HepG2 (cell line): ENCODE measurements around the gene SNAI3.

Experiments
- CEBPB ChIP-seq: IDR thresholded peaks from 2 replicates; pipeline ENCODE4 v1.6.1; 2011; ENCODE audit warnings: low read depth, low read length, improper control_type of control experiment, borderline replicate concordance
- CTCF ChIP-seq: sonication (generic); formaldehyde crosslinking; IDR thresholded peaks from 2 replicates; pipeline ENCODE4 v1.5.0; 2020; ENCODE audit warnings: mild to moderate bottlenecking, missing genetic modification reagents, moderate library complexity
- ETS1 ChIP-seq: sonication (generic); formaldehyde crosslinking; IDR thresholded peaks from 2 replicates; pipeline ENCODE4 v1.4.0; 2020; ENCODE audit warnings: missing genetic modification reagents
- ETV5 ChIP-seq: IDR thresholded peaks from 2 replicates; pipeline ENCODE4 v1.6.1; 2018; ENCODE audit warnings: missing biosample characterization, missing genetic modification reagents, inconsistent platforms, borderline replicate concordance
- PRDM15 ChIP-seq: sonication (generic); formaldehyde crosslinking; IDR thresholded peaks from 2 replicates; pipeline ENCODE4 v1.4.0; 2020; ENCODE audit warnings: missing genetic modification reagents
- ZNF589 ChIP-seq: sonication (generic); formaldehyde crosslinking; conservative IDR thresholded peaks from 2 replicates; pipeline ENCODE4 v1.8.0; 2022; ENCODE audit warnings: mild to moderate bottlenecking, moderate library complexity, missing genetic modification reagents
- ZNF672 ChIP-seq: sonication (generic); formaldehyde crosslinking; IDR thresholded peaks from 2 replicates; pipeline ENCODE4 v1.8.1; 2022; ENCODE audit warnings: missing genetic modification reagents

- TF ChIP-seq ZNF672 (CRISPR knock-in tag), result no peak
- TF ChIP-seq ETS1 (CRISPR knock-in tag), result no peak
- TF ChIP-seq PRDM15, result no peak
- no peak for TF ChIP-seq ZNF589 (CRISPR knock-in tag)
- TF ChIP-seq ETV5 (CRISPR knock-in tag), result no peak
- no peak for TF ChIP-seq CTCF
- TF ChIP-seq CEBPB, result no peak
Measured at GRCh38 chr16:88640039-88640495, 46.2 kb downstream of the SNAI3 start.
